GM18505 (cell line): ENCODE results near the gene MRPL53.
"Not testable (repeated sequence)": the region's sequence is repeated elsewhere in the genome, so short reads cannot be mapped to it uniquely, and the experiment has no call there.

Experiments
- ATAC-seq: cut with Tn5 transposase; IDR thresholded peaks from one replicate; pipeline ENCODE4 v1.9.1; 2021; ENCODE audit not compliant: unreplicated experiment
- POLR2A ChIP-seq: IDR thresholded peaks from 4 replicates; pipeline ENCODE4 v1.6.1; 2011; ENCODE audit warnings: borderline replicate concordance; ENCODE audit not compliant: insufficient read depth, insufficient read length; ENCODE audit errors: extremely low read depth

MRPL53 gene

GRCh38 chr2:74459503-74460118 lies 12.9 kb downstream of the MRPL53 start:
- ATAC-seq = not testable (repeated sequence)
- TF ChIP-seq POLR2A = peak; percentile 9

GRCh38 chr2:74458938-74459363 lies 13.5 kb downstream of the MRPL53 start:
- peak; percentile 12 for TF ChIP-seq POLR2A
- ATAC-seq = no peak

- TF ChIP-seq POLR2A = no peak
- ATAC-seq = peak; percentile 79
Measured at GRCh38 chr2:74458132-74458937, 14.1 kb downstream of the MRPL53 start, which contains the start of gene WBP1. WBP1 (plus strand) TSS chr2:74458438; CDS start chr2:74458603, 165 bp downstream.

GRCh38 chr2:74457549-74458131 lies 14.8 kb downstream of the MRPL53 start:
- peak; percentile 35 for ATAC-seq
- TF ChIP-seq POLR2A = peak; percentile 80

- TF ChIP-seq POLR2A = no peak
- no peak for ATAC-seq
Measured at GRCh38 chr2:74457129-74457548, 15.3 kb downstream of the MRPL53 start.

- ATAC-seq = peak; percentile 32
- TF ChIP-seq POLR2A = peak; percentile 17
Measured at GRCh38 chr2:74454654-74455511, 17.6 kb downstream of the MRPL53 start, which contains the start of gene INO80B. INO80B (plus strand) TSS chr2:74455087; CDS start chr2:74455117, 30 bp downstream.

GRCh38 chr2:74450570-74451190 lies 21.8 kb downstream of the MRPL53 start:
- TF ChIP-seq POLR2A = no peak
- no peak for ATAC-seq

GRCh38 chr2:74448771-74449170 lies 23.7 kb downstream of the MRPL53 start:
- ATAC-seq = no peak
- no peak for TF ChIP-seq POLR2A

- TF ChIP-seq POLR2A = no peak
- no peak for ATAC-seq
Measured at GRCh38 chr2:74447230-74447999, 25.1 kb downstream of the MRPL53 start.

GRCh38 chr2:74444498-74445318 lies 27.8 kb downstream of the MRPL53 start:
- TF ChIP-seq POLR2A = no peak
- no peak for ATAC-seq

- ATAC-seq = not testable (repeated sequence)
Measured at GRCh38 chr2:74442483-74443297, 29.8 kb downstream of the MRPL53 start.
